Naive B cell (primary cell): ENCODE results near the gene CLSTN2. TPM values are rescaled to one million over a fixed set of nuclear protein-coding genes. Genes with fewer than 3 reads are reported as not detected.

Experiments
- ATAC-seq, 2 donors: fragments of 150-1000 bp; cut with Tn5 transposase; 2 replicates each; pipeline ENCODE4 v1.10.0; 2021; ENCODE audit warnings: low read depth in 2 of 2, mild to moderate bottlenecking in 2 of 2, moderate library complexity in 2 of 2
- DNase-seq: peaks from one replicate; pipeline ENCODE4 v3.0.0; 2022
- H3K27ac Mint-ChIP-seq, 6 donors: one replicate each; pipeline ENCODE4 v1.8.0; 2020 to 2022; ENCODE audit warnings: mild to moderate bottlenecking in 6 of 6, mixed read lengths in 6 of 6, moderate library complexity in 5 of 6, inconsistent platforms in 2 of 6
- H3K27me3 Mint-ChIP-seq, 3 donors: one replicate each; pipeline ENCODE4 v1.8.0; 2021 to 2022; ENCODE audit warnings: mixed read lengths in 3 of 3, mild to moderate bottlenecking in 1 of 3
- H3K36me3 Mint-ChIP-seq, 2 donors: one replicate each; pipeline ENCODE4 v1.8.0; 2020 to 2022; ENCODE audit warnings: mixed read lengths in 2 of 2, inconsistent platforms in 1 of 2, mild to moderate bottlenecking in 1 of 2
- H3K4me1 Mint-ChIP-seq, 3 donors: one replicate each; pipeline ENCODE4 v1.8.0; 2020 to 2022; ENCODE audit warnings: mixed read lengths in 3 of 3, inconsistent platforms in 1 of 3, mild to moderate bottlenecking in 1 of 3, moderate library complexity in 1 of 3
- H3K4me3 Mint-ChIP-seq, 8 donors: one replicate each; pipeline ENCODE4 v1.8.0; 2020 to 2022; ENCODE audit warnings: mild to moderate bottlenecking in 8 of 8, mixed read lengths in 8 of 8, moderate library complexity in 8 of 8, inconsistent platforms in 2 of 8
- H3K9me3 Mint-ChIP-seq, 7 donors: one replicate each; pipeline ENCODE4 v1.8.0; 2020 to 2022; ENCODE audit warnings: mixed read lengths in 7 of 7, mild to moderate bottlenecking in 5 of 7, inconsistent platforms in 2 of 7, moderate library complexity in 1 of 7
- polyA plus RNA-seq, 6 donors: library from polyadenylated mRNA; unstranded; fragments of 300-500 nt; fragmentation: Illumina TruSeq; gene quantifications; one replicate each; pipeline ENCODE4 v1.2.3, GENCODE V29; 2021; ENCODE audit warnings: low read depth in 6 of 6

The CLSTN2 gene
- not detected for polyA plus RNA-seq

GRCh38 chr3:139935016-139935865 is at the start of gene CLSTN2:
TSS of gene CLSTN2 (plus strand) at chr3:139935185.
- peak within 1 kb of the TSS in 7 of 8 donors; percentile 18 to 75 (median 60) for H3K4me3 Mint-ChIP-seq
- peaks cover 3 to 14% (median 7%) of the 10 kb centered on the region in 3 donors for H3K4me1 Mint-ChIP-seq
- H3K36me3 Mint-ChIP-seq, result peaks cover 0 to 10% of the 10 kb centered on the region in 2 donors
- peaks cover 0 to 7% (median 0%) of the 10 kb centered on the region in 7 donors for H3K9me3 Mint-ChIP-seq
- DNase-seq, result no peak
- no peak for ATAC-seq
- peaks cover 44 to 69% (median 60%) of the 10 kb centered on the region in 3 donors for H3K27me3 Mint-ChIP-seq
- peak within 1 kb of the TSS in 1 of 6 donors; percentile 20 for H3K27ac Mint-ChIP-seq

- Mint-ChIP-seq H3K4me3 (no peak overlapping the region), H3K4me1 (no peaks in the 10 kb centered on the region), H3K27me3 (no peaks in the 10 kb centered on the region), H3K27ac (no peak overlapping the region), H3K36me3 (no peaks in the 10 kb centered on the region), H3K9me3 (peaks cover 0 to 18% (median 6%) of the 10 kb centered on the region in 7 donors)
- ATAC-seq, result no peak
- no peak for DNase-seq
These were observed 47.6 kb upstream of the CLSTN2 start for GRCh38 chr3:139887431-139887830.

DNA sequence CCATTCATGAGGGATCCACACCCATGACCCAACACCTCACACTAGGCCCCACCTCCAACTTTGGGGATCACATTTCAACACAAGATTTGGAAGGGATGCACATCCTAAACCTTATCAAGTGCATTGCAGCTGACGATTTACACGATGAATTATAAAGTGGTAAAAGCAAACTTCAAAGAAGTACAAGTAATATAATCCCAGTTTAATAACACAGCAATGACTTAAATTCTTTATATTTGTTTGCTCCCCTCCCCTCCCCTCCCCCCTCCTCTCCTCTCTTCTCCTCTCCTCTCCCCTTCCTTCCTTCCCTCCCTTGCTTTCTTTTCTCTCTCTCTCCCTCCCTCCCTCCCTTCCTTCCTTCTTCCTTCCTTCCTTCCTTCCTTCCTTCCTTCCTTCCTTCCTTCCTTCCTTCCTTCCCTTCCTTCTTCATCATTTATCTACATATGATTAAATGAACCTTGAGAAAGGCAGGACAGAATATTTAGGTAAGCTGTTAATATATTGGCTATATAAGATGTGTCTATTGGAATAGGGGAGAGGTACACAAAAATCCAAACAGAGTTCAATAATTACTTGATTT is 46.3 kb upstream of the CLSTN2 start:
- no peak overlapping the region for H3K4me3 Mint-ChIP-seq
- H3K27me3 Mint-ChIP-seq, result no peaks in the 10 kb centered on the region
- no peaks in the 10 kb centered on the region for H3K4me1 Mint-ChIP-seq
- H3K9me3 Mint-ChIP-seq, result peaks cover 0 to 11% (median 5%) of the 10 kb centered on the region in 7 donors
- H3K36me3 Mint-ChIP-seq, result no peaks in the 10 kb centered on the region
- DNase-seq (no peak), ATAC-seq (no peak)
- no peak overlapping the region for H3K27ac Mint-ChIP-seq

- H3K27me3 Mint-ChIP-seq, result no peaks in the 10 kb centered on the region
- no peaks in the 10 kb centered on the region for H3K9me3 Mint-ChIP-seq
- H3K27ac Mint-ChIP-seq, result peak overlapping the region in 1 of 6 donors; percentile 43
- H3K4me1 Mint-ChIP-seq, result no peaks in the 10 kb centered on the region
- no peak overlapping the region for H3K4me3 Mint-ChIP-seq
- no peaks in the 10 kb centered on the region for H3K36me3 Mint-ChIP-seq
- no peak for DNase-seq
- ATAC-seq, result no peak
These were observed 41.6 kb upstream of the CLSTN2 start for GRCh38 chr3:139893267-139893962.

- no peak overlapping the region for H3K27ac Mint-ChIP-seq
- peaks cover 0 to 1% (median 0%) of the 10 kb centered on the region in 7 donors for H3K9me3 Mint-ChIP-seq
- no peak overlapping the region for H3K4me3 Mint-ChIP-seq
- no peaks in the 10 kb centered on the region for H3K4me1 Mint-ChIP-seq
- H3K27me3 Mint-ChIP-seq, result no peaks in the 10 kb centered on the region
- ATAC-seq, result no peak
- H3K36me3 Mint-ChIP-seq, result no peaks in the 10 kb centered on the region
- DNase-seq, result no peak
These were observed 40.9 kb upstream of the CLSTN2 start for GRCh38 chr3:139893963-139894642.

GRCh38 chr3:139894643-139894989 is 40.4 kb upstream of the CLSTN2 start:
- no peak overlapping the region for H3K27ac Mint-ChIP-seq
- no peak for ATAC-seq
- peaks cover 0 to 6% (median 0%) of the 10 kb centered on the region in 7 donors for H3K9me3 Mint-ChIP-seq
- no peak overlapping the region for H3K4me3 Mint-ChIP-seq
- no peak for DNase-seq
- no peaks in the 10 kb centered on the region for H3K36me3 Mint-ChIP-seq
- H3K4me1 Mint-ChIP-seq, result no peaks in the 10 kb centered on the region
- H3K27me3 Mint-ChIP-seq, result no peaks in the 10 kb centered on the region

DNA sequence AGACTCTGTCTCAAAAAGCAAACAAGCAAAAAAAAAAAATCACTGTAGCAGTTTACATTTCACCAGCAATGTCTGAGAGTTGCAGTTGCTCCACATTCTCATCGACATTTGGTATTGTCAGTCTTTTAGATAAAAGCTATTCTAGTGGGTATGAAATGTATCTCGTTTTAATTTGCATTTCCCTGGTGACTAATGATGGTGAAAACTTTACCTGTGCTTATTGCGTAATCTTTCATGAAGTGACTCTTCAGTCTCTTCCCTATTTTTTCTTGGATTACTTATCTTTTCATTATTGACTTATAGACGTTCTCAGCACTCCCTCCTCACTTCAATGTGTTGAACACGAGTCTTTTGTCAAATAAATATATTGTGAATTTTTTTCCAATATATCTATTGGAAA is 37.2 kb upstream of the CLSTN2 start:
- DNase-seq (no peak), ATAC-seq (no peak)
- peaks cover 0 to 7% (median 0%) of the 10 kb centered on the region in 7 donors for H3K9me3 Mint-ChIP-seq
- no peaks in the 10 kb centered on the region for H3K4me1 Mint-ChIP-seq
- peaks cover 0 to 11% (median 4%) of the 10 kb centered on the region in 3 donors for H3K27me3 Mint-ChIP-seq
- no peaks in the 10 kb centered on the region for H3K36me3 Mint-ChIP-seq
- no peak overlapping the region for H3K27ac Mint-ChIP-seq
- H3K4me3 Mint-ChIP-seq, result no peak overlapping the region

- Mint-ChIP-seq H3K27me3 (peaks cover 0 to 10% (median 4%) of the 10 kb centered on the region in 3 donors), H3K4me1 (no peaks in the 10 kb centered on the region), H3K27ac (no peak overlapping the region), H3K36me3 (no peaks in the 10 kb centered on the region), H3K9me3 (peaks cover 0 to 6% (median 0%) of the 10 kb centered on the region in 7 donors), H3K4me3 (no peak overlapping the region)
- DNase-seq (no peak), ATAC-seq (no peak)
These were observed 28.6 kb upstream of the CLSTN2 start for GRCh38 chr3:139906418-139906817.

- Mint-ChIP-seq H3K27ac (no peak overlapping the region), H3K36me3 (peaks cover 0 to 9% of the 10 kb centered on the region in 2 donors), H3K4me3 (no peak overlapping the region), H3K9me3 (peaks cover 4 to 12% (median 7%) of the 10 kb centered on the region in 7 donors), H3K27me3 (peaks cover 0 to 4% (median 0%) of the 10 kb centered on the region in 3 donors), H3K4me1 (no peaks in the 10 kb centered on the region)
- DNase-seq (no peak), ATAC-seq (no peak)
These were observed 25.2 kb upstream of the CLSTN2 start for GRCh38 chr3:139909811-139910210.

DNA sequence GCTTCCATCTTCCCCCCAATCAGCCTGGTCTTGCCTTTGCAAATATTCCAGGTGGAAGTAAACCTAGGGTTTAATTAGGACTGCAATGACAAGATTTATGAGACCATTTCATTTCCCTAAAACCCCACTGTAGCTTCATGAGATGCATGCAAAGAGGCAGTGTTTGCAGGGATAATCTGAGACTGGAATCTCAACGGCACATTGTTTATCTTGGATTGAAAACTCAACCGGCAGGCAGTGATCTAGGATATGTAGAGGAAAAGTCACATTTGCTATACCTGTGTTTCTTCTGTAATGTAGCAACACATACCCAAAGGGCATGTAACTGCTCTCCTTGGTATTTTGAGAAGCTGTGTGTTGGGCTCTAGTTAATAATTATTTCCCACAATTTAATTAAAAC is 18.7 kb upstream of the CLSTN2 start:
- H3K4me3 Mint-ChIP-seq, result no peak overlapping the region
- ATAC-seq (no peak), DNase-seq (no peak)
- peaks cover 0 to 9% of the 10 kb centered on the region in 2 donors for H3K36me3 Mint-ChIP-seq
- H3K9me3 Mint-ChIP-seq, result peaks cover 4 to 22% (median 6%) of the 10 kb centered on the region in 7 donors
- H3K4me1 Mint-ChIP-seq, result no peaks in the 10 kb centered on the region
- H3K27ac Mint-ChIP-seq, result no peak overlapping the region
- peaks cover 0 to 4% (median 0%) of the 10 kb centered on the region in 3 donors for H3K27me3 Mint-ChIP-seq

- Mint-ChIP-seq H3K27me3 (peaks cover 0 to 7% (median 0%) of the 10 kb centered on the region in 3 donors), H3K36me3 (peaks cover 0 to 7% of the 10 kb centered on the region in 2 donors), H3K9me3 (peaks cover 3 to 20% (median 6%) of the 10 kb centered on the region in 7 donors), H3K4me3 (no peak overlapping the region), H3K27ac (peak overlapping the region in 1 of 6 donors; percentile 74), H3K4me1 (no peaks in the 10 kb centered on the region)
- ATAC-seq (no peak), DNase-seq (no peak)
These were observed 17.7 kb upstream of the CLSTN2 start for GRCh38 chr3:139917226-139917785.

DNA sequence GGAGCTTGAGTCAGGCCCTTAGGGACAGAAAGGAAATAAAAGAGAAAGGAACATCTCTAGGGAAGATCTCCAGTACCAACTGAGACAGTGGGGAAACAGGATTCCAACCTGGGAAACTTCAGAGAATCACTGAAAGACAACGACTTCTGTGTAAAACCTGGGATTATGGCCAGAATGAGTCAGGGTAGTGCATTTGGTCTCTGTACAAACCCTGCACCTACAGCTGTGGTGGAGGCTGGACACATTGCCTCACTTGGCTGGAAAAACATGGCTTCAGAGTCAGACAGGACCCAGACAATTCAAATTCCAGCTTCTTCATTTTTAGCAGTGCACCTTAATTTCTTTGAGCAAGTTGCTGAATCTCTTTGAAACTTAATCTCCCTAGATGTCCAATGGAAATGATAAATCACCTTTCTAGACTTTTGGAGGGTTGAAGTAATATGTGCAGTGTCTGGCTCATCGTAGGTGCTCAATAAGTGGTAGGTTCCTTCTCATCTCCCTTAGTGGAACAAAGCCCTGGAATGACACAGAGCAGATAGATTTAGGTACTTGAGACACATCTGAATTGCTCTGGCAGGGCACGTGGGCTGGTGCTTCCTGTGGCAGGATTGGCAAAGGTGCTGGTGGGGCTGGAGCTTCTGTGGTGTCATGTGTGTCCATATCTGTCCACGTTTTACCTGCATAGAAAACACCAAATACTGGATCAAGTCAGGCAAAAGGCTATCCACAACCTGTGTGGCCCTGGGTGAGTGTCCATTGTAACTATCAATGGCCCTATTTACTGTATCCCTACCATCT is 6.1 kb upstream of the CLSTN2 start:
- H3K4me3 Mint-ChIP-seq, result no peak overlapping the region
- H3K4me1 Mint-ChIP-seq, result no peaks in the 10 kb centered on the region
- ATAC-seq (no peak), DNase-seq (no peak)
- H3K36me3 Mint-ChIP-seq, result no peaks in the 10 kb centered on the region
- H3K27ac Mint-ChIP-seq, result no peak overlapping the region
- peaks cover 0 to 2% (median 0%) of the 10 kb centered on the region in 7 donors for H3K9me3 Mint-ChIP-seq
- H3K27me3 Mint-ChIP-seq, result peaks cover 30 to 53% (median 44%) of the 10 kb centered on the region in 3 donors
